Adrenal gland (tissue), 5 donors: ENCODE measurements around the gene BCLAF3.

ENCODE experiments used
- POLR2A ChIP-seq, 2 donors: fragments of 450-650 bp; IDR thresholded peaks; one replicate each; pipeline ENCODE4 v1.6.1; 2017; ENCODE audit warnings: antibody characterized with exemption in 2 of 2, mild to moderate bottlenecking in 2 of 2, moderate library complexity in 1 of 2
- TF ChIP-seq, protein P1 (sequence below), 6 experiments: fragments of 450-650 bp in 4 of 6; fragments of 200-600 bp in 2 of 6; sonication (generic) in 1 of 6; IDR thresholded peaks; 1 replicate in 5 of 6; 2 replicates in 1 of 6; pipeline versions ENCODE4 v1.5.1 to v1.8.0; 2016 to 2021; ENCODE audit warnings: antibody characterized with exemption in 6 of 6, mild to moderate bottlenecking in 2 of 6, moderate library complexity in 1 of 6
- donor health status: DM: no; HTN: no; CAD: no.

DNA sequence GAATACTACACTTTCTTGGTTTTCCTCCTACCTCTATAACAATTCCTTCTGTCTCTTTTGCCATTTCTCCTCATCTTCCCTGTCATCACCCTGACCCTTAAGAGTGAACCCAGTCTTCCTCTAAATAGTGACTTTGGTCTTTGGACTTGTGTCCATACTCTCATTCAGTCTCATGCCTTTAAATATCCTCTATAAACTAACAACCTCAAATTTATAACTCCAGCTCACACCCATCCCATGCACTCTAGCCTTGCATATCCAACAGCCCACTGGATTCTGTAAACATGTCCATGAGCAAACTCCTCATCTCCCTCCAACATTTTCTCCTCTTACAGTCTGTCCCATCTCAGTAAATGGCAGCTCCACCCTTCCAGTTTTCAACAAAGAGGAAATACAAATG lies 15.0 kb downstream of the BCLAF3 start:
- TF ChIP-seq, protein P1, sequence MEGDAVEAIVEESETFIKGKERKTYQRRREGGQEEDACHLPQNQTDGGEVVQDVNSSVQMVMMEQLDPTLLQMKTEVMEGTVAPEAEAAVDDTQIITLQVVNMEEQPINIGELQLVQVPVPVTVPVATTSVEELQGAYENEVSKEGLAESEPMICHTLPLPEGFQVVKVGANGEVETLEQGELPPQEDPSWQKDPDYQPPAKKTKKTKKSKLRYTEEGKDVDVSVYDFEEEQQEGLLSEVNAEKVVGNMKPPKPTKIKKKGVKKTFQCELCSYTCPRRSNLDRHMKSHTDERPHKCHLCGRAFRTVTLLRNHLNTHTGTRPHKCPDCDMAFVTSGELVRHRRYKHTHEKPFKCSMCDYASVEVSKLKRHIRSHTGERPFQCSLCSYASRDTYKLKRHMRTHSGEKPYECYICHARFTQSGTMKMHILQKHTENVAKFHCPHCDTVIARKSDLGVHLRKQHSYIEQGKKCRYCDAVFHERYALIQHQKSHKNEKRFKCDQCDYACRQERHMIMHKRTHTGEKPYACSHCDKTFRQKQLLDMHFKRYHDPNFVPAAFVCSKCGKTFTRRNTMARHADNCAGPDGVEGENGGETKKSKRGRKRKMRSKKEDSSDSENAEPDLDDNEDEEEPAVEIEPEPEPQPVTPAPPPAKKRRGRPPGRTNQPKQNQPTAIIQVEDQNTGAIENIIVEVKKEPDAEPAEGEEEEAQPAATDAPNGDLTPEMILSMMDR (IDR thresholded peaks at IDR 0.05): no peak
- no peak for TF ChIP-seq POLR2A (IDR thresholded peaks at IDR 0.05)
